ENCODE measurements around the gene NFE2.

DNA sequence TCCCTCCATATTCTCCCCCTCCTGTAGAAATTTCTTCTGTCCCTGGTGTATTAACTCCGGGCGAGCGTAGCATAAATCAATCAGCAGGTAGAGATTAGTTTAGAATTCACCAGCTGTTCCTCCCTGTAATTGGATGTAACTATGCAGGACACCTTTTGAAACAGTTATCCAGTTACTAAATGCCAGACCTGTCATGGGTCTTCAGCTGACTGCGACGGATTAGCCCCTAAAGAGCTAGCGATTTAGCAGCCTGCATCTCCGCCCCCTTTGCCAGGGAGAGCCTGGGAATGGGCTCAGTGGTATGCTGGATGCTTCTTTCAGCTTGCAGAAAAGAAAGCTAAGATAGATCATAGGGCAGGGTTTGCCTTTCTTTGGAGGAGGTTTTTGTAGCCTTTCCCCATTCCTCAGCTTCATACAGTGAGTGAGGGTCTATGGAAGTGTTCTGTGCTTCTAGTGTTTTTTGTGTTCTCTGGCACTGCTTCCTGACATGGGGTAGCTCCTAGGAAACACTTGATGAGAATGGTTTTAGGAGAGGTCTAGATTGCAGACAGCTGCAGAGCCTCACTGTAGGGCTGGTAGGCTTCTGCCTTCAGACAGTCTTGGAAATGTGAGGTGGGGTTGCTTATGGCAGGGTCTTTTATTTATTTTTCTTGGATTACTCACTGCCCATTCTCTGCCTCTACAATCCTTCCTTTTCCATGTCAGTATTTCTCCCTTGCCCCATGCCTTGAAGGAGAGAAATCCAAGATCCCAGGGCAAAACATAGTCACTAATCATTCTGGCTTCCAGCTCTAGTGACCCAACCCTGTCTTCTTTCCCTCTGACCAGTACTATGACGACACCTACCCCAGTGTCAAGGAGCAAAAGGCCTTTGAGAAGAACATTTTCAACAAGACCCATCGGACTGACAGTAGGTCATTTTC, 40.8 kb upstream of the NFE2 start:
- TF ChIP-seq, protein P1, sequence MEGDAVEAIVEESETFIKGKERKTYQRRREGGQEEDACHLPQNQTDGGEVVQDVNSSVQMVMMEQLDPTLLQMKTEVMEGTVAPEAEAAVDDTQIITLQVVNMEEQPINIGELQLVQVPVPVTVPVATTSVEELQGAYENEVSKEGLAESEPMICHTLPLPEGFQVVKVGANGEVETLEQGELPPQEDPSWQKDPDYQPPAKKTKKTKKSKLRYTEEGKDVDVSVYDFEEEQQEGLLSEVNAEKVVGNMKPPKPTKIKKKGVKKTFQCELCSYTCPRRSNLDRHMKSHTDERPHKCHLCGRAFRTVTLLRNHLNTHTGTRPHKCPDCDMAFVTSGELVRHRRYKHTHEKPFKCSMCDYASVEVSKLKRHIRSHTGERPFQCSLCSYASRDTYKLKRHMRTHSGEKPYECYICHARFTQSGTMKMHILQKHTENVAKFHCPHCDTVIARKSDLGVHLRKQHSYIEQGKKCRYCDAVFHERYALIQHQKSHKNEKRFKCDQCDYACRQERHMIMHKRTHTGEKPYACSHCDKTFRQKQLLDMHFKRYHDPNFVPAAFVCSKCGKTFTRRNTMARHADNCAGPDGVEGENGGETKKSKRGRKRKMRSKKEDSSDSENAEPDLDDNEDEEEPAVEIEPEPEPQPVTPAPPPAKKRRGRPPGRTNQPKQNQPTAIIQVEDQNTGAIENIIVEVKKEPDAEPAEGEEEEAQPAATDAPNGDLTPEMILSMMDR (IDR thresholded peaks at IDR 0.05), result no peak
- TF ChIP-seq EP300 (IDR thresholded peaks at IDR 0.05), result no peak
